BE2C (cell line): ENCODE results near the gene ITIH4.

ENCODE experiments used
- DNase-seq: peaks from one replicate; pipeline ENCODE4 v3.0.0-alpha.2; 2020
- H3K27me3 ChIP-seq: fragments of 250-450 bp; sonication (Bioruptor Pico); 2 replicates; pipeline ENCODE4 v1.5.1; 2020; ENCODE audit warnings: mild to moderate bottlenecking
- H3K36me3 ChIP-seq: fragments of 250-450 bp; sonication (Bioruptor Pico); 2 replicates; pipeline ENCODE4 v1.5.1; 2020; ENCODE audit warnings: mild to moderate bottlenecking
- H3K4me1 ChIP-seq: fragments of 250-450 bp; sonication (Bioruptor Pico); 2 replicates; pipeline ENCODE4 v1.5.1; 2020
- H3K4me3 ChIP-seq: 2 replicates; pipeline ENCODE4 v1.5.1; 2011; ENCODE audit warnings: low read depth, low read length
- H3K9me3 ChIP-seq: fragments of 250-450 bp; sonication (Bioruptor Pico); 2 replicates; pipeline ENCODE4 v1.5.1; 2020
- TF ChIP-seq, protein P1 (sequence below): IDR thresholded peaks from 2 replicates; pipeline ENCODE4 v1.5.1; 2012; ENCODE audit warnings: mild to moderate bottlenecking, low read depth, low read length

Gene ITIH4

DNA sequence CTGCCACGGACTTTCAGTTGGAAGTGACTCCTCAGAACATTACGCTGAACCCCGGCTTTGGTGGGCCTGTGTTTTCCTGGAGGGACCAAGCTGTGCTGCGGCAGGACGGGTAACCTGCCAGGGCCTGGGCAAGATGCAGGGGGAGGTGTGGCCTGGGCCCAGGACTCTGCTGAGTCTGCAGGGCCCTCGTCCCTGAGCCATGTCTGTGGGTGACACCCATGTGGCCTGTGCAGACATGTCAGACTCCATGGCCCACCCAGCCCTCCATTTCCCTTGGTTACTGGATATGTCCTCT lies 40.8 kb downstream of the ITIH4 start:
- Histone ChIP-seq H3K4me1 (no peaks in the 10 kb centered on the region), H3K4me3 (no peak overlapping the region), H3K27me3 (no peaks in the 10 kb centered on the region), H3K36me3 (no peaks in the 10 kb centered on the region), H3K9me3 (no peaks in the 10 kb centered on the region)
- DNase-seq, result no peak
- TF ChIP-seq, protein P1, sequence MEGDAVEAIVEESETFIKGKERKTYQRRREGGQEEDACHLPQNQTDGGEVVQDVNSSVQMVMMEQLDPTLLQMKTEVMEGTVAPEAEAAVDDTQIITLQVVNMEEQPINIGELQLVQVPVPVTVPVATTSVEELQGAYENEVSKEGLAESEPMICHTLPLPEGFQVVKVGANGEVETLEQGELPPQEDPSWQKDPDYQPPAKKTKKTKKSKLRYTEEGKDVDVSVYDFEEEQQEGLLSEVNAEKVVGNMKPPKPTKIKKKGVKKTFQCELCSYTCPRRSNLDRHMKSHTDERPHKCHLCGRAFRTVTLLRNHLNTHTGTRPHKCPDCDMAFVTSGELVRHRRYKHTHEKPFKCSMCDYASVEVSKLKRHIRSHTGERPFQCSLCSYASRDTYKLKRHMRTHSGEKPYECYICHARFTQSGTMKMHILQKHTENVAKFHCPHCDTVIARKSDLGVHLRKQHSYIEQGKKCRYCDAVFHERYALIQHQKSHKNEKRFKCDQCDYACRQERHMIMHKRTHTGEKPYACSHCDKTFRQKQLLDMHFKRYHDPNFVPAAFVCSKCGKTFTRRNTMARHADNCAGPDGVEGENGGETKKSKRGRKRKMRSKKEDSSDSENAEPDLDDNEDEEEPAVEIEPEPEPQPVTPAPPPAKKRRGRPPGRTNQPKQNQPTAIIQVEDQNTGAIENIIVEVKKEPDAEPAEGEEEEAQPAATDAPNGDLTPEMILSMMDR, result no peak

DNA sequence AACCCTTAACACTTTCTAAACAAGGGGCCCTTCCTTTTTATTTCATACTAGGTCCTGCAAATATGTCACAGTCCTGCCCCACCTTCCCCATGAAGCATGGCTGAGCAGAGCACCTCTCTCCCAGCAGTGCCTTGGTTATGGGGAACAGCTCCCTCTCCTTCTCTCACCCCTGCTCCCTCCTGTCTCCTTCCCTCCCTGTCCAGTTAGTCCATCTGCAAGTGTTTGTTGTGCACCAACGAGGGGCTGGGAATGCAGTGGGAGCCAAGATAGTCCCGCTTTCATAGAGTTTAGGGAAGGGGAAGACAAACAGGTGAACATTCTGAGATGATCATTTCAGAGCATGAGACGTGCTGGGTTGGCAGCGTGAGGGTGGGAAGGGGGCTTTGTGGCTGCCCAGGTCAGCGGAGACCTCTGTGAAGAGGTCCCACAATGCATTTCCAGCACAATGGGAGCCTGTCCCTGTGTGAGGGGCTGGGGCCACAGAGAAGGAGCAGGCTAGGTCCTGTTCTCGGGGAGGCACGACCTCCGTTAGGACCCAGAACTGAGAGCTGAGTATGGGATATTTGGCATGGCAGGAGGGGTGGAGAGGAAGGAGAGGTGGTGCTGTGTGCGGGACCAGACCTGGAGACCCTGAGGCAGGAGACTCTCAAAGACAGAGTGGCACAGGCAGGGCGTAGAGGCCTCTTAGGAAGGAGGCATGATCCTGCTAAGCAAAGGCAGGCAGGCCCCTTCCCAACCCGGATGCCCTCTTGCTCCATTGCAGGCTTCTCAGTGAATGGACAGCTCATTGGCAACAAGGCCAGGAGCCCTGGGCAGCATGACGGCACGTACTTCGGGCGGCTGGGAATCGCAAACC lies 41.4 kb downstream of the ITIH4 start:
- no peak for DNase-seq
- no peaks in the 10 kb centered on the region for H3K27me3 ChIP-seq
- H3K36me3 ChIP-seq, result no peaks in the 10 kb centered on the region
- H3K4me3 ChIP-seq, result no peak overlapping the region
- TF ChIP-seq, protein P1, result no peak
- H3K9me3 ChIP-seq, result no peaks in the 10 kb centered on the region
- H3K4me1 ChIP-seq, result no peaks in the 10 kb centered on the region

DNA sequence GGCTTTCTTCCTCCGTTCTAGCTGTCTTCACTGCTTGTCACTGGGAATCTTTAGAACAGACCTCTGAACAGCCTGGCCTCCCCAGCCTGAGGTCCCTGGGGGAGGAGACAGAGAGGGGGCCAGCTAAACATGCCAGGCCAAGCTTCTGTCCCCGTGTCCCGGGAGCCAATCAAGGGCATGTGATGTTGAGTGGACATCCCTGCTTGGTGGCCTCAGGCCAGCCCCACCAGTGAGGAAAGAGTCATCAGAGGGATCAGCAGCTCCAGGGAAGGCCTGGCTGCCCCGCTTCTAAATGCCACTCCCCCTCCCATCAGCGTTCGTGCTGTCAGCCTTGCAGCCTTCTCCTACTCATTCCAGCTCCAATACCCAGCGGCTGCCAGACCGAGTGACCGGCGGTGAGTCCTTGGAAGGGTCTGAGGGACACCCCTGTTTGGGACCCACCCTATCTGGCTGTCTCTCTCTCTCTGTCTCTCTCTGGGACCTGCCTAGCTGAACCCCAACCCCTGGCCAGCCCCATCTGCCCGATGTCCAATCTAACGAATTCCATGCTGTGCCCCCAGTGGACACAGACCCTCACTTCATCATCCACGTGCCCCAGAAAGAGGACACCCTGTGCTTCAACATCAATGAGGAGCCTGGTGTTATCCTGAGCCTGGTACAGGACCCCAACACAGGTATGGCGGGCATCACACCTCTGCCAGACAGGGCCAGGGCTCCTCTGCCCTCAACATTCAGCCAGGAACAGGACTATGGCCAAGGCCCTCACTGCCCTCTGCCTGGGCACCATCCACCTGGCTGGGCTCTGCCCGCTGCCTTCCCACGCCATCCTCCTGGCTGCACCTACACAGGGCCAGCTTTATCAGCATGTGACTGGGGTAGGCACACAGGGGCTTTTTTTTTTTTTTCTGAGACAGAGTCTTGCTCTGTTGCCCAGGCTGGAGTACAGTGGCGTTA lies 42.5 kb downstream of the ITIH4 start:
- Histone ChIP-seq H3K36me3 (no peaks in the 10 kb centered on the region), H3K4me3 (no peak overlapping the region), H3K4me1 (no peaks in the 10 kb centered on the region), H3K27me3 (no peaks in the 10 kb centered on the region), H3K9me3 (no peaks in the 10 kb centered on the region)
- TF ChIP-seq, protein P1, result no peak
- no peak for DNase-seq

DNA sequence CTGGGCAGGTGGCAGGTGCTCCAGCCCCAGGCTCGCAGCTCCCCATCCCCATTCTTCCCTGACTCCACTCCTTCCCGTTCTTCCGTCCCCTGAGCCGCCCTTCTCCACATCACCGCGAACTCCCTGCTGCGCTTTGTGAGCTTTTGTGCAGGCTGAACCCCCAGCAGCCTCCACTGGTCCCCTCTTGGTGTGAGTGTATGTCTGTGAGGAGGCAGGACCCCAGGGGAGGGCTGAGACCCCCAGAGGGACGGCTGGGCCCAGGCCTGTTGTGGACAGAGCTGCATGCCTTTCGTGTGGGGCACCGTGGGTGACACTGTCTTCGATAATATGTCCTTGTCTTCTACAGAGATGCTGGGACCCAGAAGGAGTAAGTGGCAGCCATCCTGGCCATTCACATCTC lies 43.2 kb downstream of the ITIH4 start:
- Histone ChIP-seq H3K9me3 (no peaks in the 10 kb centered on the region), H3K27me3 (no peaks in the 10 kb centered on the region), H3K4me3 (no peak overlapping the region), H3K36me3 (no peaks in the 10 kb centered on the region), H3K4me1 (no peaks in the 10 kb centered on the region)
- TF ChIP-seq, protein P1, result no peak
- no peak for DNase-seq

DNA sequence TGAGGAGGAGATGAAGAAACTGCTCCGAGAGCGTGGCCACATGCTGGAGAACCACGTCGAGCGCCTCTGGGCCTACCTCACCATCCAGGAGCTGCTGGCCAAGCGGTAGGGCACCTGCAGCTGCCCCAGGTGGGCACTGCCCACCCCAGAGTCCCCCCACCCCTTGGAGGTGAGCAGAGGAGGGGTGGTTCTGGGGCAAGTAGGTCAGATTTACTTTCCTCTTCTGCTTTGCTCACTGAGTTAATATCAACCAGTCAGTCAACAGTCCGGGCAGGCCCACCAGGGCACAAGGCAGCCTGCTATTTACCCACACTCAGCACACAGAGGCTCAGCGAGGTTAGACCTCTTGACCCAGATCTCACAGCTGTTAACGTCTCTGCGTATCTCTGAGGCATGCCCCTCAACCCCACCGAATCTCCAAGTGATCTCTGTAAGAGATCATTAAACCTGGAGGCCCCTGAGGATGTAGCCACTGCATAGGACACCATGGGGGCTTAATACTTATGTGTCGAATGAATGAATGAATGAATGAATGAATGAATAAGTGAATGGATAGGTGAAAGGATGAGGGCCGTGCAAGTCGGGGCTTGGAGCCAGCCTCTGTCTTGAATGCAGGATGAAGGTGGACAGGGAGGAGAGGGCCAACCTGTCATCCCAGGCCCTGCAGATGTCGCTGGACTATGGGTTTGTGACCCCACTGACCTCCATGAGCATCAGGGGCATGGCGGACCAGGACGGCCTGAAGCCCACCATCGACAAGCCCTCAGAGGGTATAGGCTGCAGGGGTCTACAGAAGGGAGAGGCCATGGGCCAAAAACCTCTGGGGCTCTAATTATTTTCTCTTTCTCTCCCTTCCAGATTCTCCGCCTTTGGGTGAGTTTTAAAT lies 43.9 kb downstream of the ITIH4 start:
- no peak for DNase-seq
- H3K27me3 ChIP-seq, result no peaks in the 10 kb centered on the region
- H3K36me3 ChIP-seq, result no peaks in the 10 kb centered on the region
- TF ChIP-seq, protein P1, result no peak
- no peaks in the 10 kb centered on the region for H3K4me1 ChIP-seq
- H3K9me3 ChIP-seq, result no peaks in the 10 kb centered on the region
- H3K4me3 ChIP-seq, result no peak overlapping the region
